Activated T-helper 9 cell treated with anti-CD3 and anti-CD28 coated beads, Interleukin-2, amount 50 U/mL, for 16 hours (primary cell): ENCODE data around the gene MARF1.
"Not testable (repeated sequence)": the region's sequence is repeated elsewhere in the genome, so short reads cannot be mapped to it uniquely, and the experiment has no call there.

Experiments used
- DNase-seq: peaks from one replicate; pipeline ENCODE4 v3.0.0-alpha.2; 2020; ENCODE audit warnings: low read depth

The MARF1 gene

DNA sequence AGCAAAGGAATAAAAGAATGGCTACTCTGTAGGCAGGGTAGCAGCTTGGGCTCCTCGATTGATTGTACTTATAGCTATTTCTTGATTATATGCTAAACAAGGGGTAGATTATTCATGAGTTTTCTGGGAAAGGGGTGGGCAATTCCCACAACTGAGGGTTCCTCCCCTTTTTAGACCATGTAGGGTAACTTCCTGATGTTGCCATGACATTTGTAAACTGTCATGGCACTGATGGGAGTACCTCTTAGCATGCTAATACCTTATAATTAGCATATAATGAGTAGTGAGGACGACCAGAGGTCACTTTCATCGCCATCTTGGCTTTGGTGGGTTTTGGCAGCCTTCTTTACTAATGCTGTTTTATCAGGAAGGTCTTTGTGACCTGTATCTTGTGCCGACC, 72.3 kb downstream of the MARF1 start:
- DNase-seq = not testable (repeated sequence)

DNA sequence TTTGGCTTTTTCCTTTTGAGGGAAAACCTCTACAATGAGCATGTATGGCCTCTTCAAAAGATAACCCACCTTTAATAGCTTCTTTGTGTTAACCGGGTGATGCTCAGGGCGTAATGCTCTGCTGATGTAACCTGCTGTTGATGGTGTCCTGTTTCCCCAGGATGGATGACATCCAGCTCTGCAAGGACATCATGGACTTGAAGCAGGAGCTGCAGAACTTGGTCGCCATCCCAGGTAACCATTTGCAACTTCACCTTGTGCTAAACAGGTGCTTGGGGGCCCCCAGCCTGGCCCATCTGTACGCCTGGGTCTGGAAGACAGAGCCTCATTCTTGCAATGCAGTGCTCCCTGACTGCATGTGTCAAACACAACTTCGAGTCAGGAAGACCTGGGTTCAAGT, 75.1 kb downstream of the MARF1 start:
- DNase-seq = no peak

DNA sequence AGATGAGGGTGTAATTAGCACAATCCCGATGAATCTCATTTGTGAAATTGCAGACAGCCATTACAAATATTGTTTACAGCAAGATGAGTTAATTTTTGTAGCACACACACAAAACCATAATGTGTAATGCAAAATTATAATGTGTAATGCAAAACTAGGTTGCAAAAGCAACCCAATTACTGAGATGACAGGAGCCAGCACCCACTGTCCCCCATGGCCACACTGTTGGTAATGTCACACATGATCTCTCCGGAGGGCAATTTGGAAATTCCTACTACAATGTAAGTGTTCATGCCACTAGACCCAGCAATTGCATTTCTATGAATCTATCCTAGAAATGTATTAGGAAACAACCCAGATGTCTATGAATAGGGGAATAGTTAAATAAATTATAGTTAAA, 76.9 kb downstream of the MARF1 start:
- DNase-seq = no peak

DNA sequence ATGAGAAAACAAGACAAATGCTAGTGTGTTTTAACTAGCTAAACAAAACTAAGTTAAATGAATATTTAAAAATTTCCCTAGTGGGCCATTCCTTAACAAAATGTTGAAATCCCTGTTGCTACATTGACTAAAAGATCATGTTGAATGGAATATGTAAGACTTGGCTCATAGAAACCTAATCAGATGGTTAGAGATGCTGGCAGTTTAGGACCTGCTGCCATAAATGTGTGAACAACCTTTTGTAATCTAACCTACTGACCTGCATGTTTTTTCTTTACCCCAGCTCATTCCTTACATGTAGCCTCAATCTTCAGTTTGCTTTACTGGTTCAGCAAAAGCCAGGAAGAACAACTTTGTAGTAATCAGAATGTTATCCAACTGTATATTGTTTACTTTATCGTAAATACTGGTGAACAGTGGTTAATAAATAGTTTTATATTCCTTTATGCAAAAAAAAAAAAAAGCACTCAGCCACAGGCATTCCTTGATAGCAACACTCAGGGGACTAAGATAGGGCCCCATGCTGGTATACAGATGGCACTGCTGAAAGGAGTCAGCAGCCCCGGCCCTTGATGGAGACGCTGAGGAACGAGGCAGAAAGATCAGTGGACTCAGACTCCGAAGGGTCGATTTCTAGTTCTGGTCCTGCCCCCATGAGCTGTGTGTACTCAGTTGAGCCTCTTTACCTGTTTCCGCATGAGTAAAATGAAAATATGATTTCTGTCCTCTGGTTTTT, 78.2 kb downstream of the MARF1 start:
- DNase-seq = no peak

DNA sequence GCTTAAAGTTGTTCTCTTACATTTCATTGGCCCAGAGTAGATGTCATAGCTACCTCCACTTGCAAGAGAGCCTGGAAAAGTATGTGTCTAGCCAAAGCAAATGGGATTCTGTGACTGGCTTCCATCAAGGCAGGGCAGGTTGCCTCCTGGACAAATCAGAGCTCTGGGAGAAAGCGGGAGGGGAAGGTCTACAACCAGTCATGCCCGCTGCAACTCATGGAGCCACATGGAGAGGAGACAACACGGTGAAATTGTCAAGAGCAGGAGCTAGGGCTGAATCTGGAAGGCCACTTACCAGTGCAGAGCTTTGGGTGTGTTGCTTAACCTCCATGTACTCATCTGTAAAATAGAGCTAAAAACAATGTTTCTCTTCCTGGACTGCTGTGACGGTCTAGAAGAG, 83.8 kb downstream of the MARF1 start:
- DNase-seq = no peak

DNA sequence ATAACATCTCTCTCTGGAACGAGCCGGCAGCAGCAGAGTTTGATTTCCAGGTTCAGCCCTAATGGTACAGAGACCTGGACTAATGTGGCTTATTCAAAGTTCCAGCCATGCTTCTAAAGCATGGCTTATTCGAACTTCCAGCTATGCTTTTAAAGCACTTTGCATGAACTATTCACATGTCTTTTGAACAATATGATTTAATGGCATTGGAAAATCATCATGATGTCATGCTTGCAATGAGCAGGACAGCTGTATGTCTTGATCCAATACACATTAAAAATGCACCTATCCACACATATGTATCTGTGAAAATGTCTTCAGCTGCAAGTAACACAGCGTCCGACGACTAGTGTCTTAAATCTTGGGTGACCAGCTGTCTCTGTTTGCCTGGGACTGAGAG, 85.7 kb downstream of the MARF1 start:
- no peak for DNase-seq

DNA sequence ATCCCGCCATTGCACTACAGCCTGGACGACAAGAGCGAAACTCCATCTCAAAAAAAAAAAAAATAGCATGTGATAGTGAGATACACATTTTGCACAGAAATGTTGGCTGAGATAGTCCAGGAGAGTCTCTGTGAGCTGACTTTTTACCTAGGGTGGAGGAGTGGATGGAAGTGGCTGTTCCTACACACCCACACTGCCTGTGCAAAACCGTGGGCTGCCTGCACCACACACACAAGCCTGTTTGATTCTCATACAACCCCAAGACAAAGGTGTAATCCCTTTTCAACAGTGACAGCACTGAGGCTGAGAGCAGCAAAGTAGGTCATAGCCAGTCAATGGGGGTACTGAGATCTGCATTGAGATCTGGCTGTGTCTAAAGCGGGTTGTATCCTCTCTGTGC, 86.8 kb downstream of the MARF1 start:
- DNase-seq = no peak

DNA sequence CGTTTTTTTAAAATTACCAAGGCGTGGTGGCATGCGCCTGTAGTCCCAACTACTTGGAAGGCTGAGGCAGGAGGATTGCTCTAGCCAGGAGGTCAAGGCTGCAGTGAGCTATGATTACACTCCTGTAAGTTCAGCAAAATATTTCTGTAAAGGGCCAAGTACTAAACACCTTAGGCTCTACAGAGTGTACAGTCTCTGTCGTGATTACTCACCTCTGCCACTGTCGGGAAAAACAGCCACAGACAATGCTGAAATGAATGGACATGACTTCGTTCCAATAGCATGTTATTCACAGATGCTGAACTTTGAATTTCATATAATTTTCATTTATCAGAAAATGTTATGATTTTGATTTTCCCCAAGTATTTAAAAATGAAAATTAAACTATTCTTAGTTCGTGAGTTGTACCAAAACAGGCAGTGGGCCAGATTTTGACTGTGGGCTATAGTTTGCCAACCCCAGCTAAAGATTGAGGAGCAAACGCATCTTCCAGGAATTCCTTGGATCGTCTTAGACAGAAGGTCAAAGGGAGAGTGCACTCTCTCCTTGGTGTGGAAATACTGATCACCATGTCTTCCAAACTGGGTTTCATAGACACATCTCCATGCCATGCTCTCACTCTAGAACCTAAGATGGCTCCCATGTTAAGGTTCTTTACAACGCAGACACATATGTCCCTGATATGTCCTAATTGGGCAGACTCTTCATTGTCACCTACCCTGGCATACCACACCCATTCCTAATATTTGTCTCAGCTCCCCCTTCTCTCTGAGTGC, 89.5 kb downstream of the MARF1 start:
- DNase-seq = no peak

DNA sequence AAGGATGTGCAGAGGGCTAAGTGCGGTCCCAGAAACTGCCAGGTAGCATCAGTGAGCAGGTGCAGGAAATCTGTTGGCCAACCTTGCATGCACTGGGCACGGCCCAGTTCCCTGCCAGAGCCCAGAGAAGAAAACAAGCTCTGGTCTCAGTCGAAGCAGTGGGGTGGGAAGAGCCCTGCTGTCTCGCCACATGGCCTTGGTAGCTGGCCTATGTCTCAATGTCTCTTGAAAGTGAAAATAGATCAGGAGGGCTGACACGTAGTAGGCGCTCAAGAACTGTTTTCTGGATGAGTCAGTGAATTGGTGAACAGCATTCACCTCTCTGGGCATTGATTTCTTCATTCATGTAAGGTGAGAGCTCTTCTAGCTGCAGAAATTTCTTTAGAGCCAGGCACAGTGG, 90.4 kb downstream of the MARF1 start:
- DNase-seq = no peak

DNA sequence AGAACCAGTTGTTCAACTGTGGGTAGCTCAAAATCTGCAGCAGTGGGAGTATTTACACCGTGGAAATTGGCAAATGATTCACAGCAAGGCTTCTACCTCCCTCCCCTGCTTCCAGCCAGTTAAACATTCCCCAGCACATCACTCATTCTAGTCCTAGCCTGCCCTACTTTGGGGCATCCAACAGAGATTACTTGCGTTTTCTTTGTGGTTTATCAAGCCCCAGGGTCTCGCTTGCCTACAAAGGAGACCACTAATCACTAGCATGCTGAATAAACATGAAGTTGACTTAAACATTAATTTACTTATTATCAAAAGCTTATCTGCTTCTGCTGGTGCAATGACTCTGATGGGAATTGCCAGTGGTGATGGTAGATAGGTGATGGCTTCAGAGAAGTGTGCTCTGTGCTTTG, 94.5 kb downstream of the MARF1 start:
- DNase-seq = no peak

DNA sequence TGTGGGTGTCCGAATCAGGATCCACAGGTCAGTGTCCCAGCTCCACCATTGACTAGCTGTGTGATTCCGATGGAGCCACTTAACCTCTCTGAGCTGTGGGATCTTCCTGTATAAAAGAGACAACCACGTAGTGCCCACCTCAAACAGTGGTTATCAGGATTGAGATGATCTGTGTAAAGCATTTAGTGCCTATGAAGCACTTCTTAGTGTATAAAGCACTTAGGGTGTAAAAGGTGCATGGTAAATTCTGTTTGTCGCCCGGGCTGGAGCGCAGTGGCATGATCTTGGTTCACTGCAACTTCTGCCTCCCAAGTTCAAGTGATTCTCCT, 95.2 kb downstream of the MARF1 start:
- DNase-seq = no peak

DNA sequence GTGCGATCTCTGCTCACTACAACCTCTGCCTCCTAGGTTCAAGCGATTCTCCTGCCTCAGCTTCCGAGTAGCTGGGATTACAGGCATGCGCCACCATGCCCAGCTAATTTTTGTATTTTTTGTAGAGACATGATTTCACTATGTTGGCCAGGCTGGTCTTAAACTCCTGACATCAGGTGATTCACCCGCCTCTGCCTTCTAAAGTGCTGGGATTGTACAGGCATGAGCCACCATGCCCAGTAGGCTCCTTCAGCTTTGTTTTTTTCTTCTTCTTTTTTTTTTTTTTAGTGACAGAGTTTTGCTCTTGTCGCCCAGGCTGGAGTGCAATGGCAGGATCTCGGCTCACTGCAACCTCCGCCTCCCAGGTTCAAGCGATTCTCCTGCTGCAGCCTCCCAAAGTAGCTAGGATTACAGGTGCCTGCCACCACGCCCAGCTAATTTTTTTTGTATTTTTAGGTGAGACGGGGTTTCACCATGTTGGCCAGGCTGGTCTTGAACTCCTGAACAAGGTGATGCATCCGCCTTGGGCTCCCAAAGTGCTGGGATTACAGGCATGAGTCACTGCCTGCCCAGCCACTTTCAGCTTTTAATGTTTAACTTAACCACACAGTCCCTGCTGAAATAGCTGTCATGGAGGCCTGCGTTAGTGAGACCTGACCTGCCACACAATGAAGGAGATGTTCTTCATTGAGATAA, 95.7 kb downstream of the MARF1 start:
- DNase-seq = not testable (repeated sequence)

DNA sequence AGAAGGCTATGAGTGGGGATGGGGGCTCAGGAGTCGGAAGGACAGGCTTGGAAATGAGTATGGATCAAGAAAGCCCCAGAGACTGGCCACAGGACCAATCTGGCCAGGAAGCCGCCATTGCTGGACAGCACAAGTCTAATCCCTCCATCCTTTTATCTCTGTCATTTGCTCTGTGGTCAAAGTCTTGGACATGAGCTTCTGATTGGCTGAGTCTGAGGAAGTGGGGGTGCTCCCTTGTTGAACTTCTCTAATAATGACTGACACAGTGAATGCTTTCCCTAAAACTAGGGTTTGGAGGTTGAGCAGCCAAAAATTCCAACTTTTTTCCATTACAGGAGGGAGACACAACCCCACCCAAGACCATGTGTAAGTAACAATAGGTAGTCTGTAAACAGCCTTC, 97.4 kb downstream of the MARF1 start:
- no peak for DNase-seq

DNA sequence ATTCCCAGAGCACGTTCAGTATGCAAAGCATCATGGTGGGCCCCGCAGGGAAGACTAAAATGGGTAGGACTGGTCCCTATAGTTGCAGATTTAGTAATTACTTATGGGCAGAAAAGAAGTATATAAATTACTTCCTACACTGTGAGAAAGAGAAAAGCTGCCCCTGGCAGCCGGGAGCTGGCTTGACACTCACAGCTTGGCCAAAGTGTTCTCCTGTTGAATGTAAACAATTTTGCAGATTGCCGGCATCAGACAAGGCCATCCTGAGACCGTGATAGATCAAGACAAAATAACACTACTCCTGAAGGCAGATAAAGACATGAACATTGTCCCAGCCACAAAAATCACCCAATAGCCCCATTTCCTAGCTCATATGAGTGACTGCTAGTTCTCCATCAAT, 98.5 kb downstream of the MARF1 start:
- no peak for DNase-seq
